Astrocyte (in vitro differentiated cells and primary cell): ENCODE data around the gene UBE2G1.

ENCODE experiments used
- EZH2 ChIP-seq: IDR thresholded peaks from 2 replicates; pipeline ENCODE4 v1.6.1; 2012; ENCODE audit warnings: mild to moderate bottlenecking, low read length, inconsistent platforms; ENCODE audit not compliant: insufficient read depth
- TF ChIP-seq, protein P1 (sequence below): IDR thresholded peaks from 2 replicates; pipeline ENCODE4 v1.5.1; 2011; ENCODE audit warnings: low read depth, mild to moderate bottlenecking, inconsistent platforms, low read length, moderate library complexity; ENCODE audit not compliant: insufficient read depth

GRCh38 chr17:4393806-4394205, 27.3 kb upstream of the UBE2G1 start:
- TF ChIP-seq, protein P1, sequence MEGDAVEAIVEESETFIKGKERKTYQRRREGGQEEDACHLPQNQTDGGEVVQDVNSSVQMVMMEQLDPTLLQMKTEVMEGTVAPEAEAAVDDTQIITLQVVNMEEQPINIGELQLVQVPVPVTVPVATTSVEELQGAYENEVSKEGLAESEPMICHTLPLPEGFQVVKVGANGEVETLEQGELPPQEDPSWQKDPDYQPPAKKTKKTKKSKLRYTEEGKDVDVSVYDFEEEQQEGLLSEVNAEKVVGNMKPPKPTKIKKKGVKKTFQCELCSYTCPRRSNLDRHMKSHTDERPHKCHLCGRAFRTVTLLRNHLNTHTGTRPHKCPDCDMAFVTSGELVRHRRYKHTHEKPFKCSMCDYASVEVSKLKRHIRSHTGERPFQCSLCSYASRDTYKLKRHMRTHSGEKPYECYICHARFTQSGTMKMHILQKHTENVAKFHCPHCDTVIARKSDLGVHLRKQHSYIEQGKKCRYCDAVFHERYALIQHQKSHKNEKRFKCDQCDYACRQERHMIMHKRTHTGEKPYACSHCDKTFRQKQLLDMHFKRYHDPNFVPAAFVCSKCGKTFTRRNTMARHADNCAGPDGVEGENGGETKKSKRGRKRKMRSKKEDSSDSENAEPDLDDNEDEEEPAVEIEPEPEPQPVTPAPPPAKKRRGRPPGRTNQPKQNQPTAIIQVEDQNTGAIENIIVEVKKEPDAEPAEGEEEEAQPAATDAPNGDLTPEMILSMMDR, result no peak
- TF ChIP-seq EZH2, result no peak
